ENCODE data around the gene WDFY2.
A peak's percentile ranks its signal among the peaks of the same experiment; 100 is the strongest.

WDFY2 gene

GRCh38 chr13:51746802-51747201, 162.5 kb downstream of the WDFY2 start:
- no peak for DNase-seq

- no peak for DNase-seq
Measured at GRCh38 chr13:51747438-51748434, 163.5 kb downstream of the WDFY2 start.

- DNase-seq: no peak
Measured at GRCh38 chr13:51756651-51757050, 172.4 kb downstream of the WDFY2 start.

DNA sequence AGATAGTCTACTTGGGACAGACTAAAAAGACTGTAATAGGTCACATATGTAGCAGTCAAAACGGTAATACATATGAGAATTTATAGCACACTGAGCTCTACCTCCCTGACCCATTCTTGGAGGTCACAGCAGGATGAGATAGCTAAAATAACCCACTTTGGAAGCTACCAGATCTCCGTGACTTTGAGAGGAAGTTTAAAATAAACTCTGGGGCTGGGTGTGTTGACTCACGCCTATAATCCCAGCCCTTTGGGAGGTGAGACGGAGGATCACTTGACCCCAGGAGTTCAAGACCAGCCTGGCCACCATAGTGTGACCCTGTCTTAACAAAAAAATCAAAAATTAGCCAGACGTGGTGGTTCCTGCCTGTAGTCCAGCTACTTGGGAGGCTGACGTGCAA, 174.4 kb downstream of the WDFY2 start:
- DNase-seq: no peak

GRCh38 chr13:51759240-51759639, 175.0 kb downstream of the WDFY2 start:
- no peak for DNase-seq

DNA sequence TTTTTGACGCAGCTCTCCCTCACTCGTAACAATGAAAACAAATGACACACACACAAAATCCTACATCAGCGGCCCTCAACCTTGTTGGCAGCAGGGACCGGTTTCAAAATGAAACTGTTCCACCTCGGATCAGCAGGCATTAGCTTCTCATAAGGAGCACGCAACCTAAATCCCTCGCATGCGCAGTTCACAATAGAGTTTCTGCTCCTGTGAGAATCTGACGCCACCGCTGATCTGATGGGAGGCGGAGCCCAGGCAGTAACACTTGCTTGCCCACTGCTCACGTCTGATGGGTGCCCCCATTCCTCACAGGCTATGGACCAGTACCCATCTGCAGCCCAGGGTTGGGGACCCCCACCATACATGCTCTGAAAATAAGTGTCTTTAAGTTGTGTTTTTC, 176.3 kb downstream of the WDFY2 start:
- peak; percentile 74 for DNase-seq

DNA sequence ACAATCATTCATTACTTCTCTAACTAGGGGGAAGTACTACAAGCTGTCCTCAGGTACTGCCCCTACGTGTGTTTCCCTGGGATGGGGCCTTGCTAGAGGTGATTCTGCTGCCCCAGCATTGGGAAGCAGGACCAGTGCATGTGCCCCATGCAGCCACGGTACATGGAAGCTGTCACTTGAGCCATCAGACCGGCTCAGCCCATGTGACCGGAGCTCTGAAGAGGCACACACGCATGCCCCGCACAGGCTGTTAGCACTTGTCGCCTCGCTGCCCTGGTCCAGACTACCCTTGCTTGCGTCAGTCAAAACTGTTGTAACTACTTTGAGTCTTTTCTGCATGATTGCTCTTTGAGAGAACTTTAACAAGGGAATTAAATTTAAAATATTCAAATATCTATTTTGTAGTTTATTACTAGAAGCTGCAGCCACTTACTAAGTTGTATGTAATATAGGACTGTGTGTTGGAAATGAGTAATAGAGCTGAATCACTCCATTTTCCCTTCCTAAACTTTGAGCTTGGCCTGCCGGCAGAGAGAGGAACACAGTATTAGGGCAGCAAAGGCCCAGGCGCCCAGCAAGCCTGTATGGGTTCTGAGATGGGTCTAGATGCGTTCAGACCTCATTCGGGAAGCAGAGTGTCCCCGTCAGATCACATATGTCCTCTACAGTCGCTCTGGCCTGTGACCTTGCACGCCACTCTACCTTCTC, 177.5 kb downstream of the WDFY2 start:
- no peak for DNase-seq

GRCh38 chr13:51763486-51763885, 179.2 kb downstream of the WDFY2 start:
- no peak for DNase-seq

DNA sequence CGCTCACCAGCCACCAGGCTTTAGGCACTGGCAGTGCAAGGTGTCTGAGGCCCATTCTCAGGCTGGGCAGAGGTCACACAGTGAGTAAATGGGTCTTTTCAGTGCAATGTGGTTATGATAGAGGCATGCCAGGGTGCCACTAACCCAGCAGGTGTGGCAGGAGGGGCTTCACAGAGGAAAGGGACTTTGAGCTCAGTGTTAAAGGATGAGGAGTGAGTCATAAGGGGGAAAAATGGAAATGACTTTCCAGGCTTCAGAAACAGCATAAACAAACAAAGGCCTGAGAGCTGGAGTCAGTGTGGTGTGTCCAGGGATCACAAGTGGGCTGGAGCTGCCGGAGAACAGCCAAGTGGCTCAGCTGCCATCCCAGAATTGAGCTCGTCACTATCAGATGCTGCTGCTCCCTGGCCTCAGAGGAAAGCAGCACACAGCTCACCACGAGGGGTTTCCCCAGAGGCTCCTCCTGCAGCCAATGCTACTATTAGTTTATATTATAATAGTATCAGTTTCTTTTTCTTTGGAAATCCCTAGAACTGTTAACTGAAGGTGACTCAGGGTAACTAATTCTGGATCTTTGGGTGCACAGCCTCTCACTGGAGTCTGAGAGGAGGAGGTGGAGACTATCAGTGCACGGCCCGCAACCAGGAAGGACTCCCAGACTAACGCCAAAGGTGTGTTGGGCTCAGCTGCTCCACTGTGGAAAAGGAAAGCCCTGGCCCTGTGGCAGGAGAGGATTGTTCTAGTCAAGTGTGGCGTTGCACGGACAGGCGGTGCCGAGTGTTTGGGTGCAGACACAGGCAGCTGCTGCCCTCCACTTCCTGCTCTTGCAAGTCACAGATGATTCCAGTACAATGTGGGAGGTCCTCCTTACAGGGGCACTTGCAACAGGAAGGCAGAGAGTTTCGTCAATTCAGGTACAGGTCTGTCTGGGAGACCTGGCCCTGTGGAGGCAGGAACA, 180.2 kb downstream of the WDFY2 start:
- DNase-seq: peak; percentile 55

GRCh38 chr13:51765142-51765515, 180.9 kb downstream of the WDFY2 start:
- no peak for DNase-seq

DNA sequence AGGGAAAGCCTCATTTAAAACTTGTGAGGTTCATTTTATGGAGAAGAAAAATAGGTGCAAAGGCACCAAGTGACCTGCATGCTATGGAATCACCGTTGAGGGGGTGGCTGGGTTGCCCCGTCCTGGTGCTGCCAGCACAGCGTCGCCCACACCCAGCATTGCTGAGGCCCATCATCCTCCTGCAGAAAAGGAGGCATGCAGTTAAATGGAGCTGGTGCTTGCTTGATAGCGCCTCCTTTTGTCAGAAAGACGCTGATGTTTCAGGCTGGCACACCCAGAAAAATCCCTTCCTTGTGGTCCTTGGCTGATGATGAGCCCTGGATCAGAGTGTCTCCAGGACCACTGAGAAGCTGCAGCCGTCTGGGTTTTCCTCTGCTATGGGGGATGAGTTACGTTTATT, 182.8 kb downstream of the WDFY2 start:
- DNase-seq: no peak

DNA sequence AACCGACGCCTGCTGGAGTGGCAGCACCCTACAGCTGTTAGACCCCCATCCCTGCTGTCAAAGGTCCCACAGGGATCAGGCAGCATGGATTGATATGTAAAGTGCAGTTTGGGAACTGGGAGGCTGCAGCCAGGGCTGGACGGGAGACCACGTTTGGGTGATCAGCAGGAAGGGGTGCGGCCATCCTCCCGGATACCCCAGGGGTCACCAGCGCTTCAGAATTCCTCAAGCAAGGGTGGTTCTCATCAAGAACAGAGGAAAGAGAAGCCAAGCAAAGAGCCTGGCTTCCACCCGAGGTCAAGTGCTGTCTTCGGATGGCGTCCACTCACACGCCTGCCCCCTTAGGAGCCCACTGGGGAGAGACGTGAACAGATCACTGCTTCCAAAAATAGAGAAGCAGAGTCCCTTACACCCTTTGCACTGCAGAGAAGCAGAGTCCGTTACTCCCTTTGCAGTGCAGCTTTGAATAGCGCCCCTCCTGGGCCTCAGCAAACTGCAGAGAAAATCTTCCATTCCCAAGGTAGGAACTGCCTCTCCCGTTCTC, 184.2 kb downstream of the WDFY2 start:
- DNase-seq: no peak

- DNase-seq: no peak
Measured at GRCh38 chr13:51768976-51769375, 184.7 kb downstream of the WDFY2 start.

- DNase-seq: no peak
Measured at GRCh38 chr13:51769455-51770127, 185.3 kb downstream of the WDFY2 start.

GRCh38 chr13:51770160-51770559, 185.9 kb downstream of the WDFY2 start:
- DNase-seq: no peak

GRCh38 chr13:51770681-51771417, 186.6 kb downstream of the WDFY2 start:
- no peak for DNase-seq

- no peak for DNase-seq
Measured at GRCh38 chr13:51771418-51772104, 187.3 kb downstream of the WDFY2 start.

DNA sequence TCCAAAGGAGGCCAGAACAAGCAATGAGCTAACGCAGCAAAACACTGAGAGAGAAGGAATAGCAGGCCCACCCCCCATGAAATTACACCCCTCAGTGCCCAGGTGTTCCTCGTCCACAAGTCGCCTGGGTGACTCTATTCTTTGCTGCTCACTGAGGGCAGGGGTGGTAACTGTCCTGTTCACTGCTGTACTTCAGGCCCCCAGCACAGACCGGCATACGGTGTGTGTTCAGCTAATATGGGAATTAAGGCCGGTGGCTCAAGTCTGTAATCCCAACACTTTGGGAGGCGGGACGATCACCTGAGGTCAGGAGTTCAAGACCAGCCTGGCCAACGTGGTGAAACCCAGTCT, 187.8 kb downstream of the WDFY2 start:
- DNase-seq: no peak

DNA sequence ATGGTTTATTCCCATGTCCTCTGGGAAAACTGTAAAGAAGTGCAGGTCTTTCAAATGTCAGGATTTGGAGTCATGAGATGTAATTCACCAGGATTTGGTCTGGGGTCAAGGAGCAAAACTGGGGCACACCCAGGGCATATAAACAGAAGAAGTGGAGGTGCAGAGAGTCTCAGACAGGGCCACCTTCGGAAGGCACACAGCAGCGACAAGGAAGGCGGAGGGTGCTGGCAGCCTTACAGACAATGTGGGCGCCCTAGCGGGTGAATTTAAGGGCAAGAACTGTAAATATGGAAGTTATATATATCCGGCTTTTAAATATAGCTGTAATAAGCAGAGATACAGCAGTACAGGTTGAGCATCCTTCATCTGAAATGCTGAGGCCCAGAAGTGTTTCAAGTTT, 188.5 kb downstream of the WDFY2 start:
- no peak for DNase-seq

- DNase-seq: no peak
Measured at GRCh38 chr13:51773515-51773914, 189.3 kb downstream of the WDFY2 start.

DNA sequence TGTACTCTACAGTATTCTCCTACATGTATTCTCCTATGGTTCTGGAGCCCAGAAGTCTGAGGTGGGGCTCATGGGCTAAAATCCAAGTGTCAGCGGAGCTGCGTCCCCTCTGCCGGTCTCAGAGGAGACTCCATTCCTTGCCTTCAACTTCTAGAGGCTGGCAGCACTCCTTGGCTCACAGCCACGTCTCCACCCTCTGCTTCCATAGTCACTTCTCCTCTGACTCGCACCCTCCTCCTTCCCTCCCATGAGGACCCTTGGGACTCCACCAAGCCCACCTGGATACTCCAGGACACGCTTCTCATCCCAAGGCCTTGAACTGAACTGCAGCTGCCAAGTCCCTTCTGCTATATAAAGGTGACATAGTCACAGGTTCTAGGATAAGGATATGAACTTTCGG, 191.9 kb downstream of the WDFY2 start:
- no peak for DNase-seq

Measured in femur (tissue), 1 donor.